ENCODE results near the gene SPACA4. TPM values are rescaled to one million over a fixed set of nuclear protein-coding genes. Genes with fewer than 3 reads are reported as not detected.
"Not testable (repeated sequence)": the region's sequence is repeated elsewhere in the genome, so short reads cannot be mapped to it uniquely, and the experiment has no call there.

The SPACA4 gene
- total RNA-seq, 1 donor from 2014 or later: under 0.01 TPM

DNA sequence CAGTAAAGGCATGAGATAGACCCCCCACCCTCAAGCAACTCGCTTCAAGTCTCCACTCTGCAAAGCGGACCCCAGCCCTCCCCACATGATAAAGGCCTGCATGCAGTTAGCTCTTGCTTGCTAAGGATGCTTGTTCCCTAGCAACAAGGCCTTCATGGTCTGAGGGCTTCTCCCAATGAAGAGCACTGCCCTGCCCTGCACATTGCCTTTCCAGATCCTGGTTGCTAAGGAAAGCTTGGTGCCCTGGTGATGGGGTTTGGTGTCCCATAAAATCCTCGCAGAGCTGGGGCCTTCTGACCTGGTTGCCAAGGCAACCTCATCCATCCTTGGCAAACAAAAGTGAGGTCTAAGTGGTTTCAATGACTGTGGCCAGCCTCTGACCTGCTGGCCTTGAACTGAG, 24.7 kb downstream of the SPACA4 start:
- H3K36me3 ChIP-seq (ENCODE audit: control insufficient read depth, insufficient read depth, low read length): peaks cover 7% of the 10 kb centered on the region
- no peak for FAIRE-seq
- TF ChIP-seq, protein P1, sequence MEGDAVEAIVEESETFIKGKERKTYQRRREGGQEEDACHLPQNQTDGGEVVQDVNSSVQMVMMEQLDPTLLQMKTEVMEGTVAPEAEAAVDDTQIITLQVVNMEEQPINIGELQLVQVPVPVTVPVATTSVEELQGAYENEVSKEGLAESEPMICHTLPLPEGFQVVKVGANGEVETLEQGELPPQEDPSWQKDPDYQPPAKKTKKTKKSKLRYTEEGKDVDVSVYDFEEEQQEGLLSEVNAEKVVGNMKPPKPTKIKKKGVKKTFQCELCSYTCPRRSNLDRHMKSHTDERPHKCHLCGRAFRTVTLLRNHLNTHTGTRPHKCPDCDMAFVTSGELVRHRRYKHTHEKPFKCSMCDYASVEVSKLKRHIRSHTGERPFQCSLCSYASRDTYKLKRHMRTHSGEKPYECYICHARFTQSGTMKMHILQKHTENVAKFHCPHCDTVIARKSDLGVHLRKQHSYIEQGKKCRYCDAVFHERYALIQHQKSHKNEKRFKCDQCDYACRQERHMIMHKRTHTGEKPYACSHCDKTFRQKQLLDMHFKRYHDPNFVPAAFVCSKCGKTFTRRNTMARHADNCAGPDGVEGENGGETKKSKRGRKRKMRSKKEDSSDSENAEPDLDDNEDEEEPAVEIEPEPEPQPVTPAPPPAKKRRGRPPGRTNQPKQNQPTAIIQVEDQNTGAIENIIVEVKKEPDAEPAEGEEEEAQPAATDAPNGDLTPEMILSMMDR (IDR thresholded peaks at IDR 0.05; ENCODE audit: insufficient read depth, low read length, severe bottlenecking): no peak

DNA sequence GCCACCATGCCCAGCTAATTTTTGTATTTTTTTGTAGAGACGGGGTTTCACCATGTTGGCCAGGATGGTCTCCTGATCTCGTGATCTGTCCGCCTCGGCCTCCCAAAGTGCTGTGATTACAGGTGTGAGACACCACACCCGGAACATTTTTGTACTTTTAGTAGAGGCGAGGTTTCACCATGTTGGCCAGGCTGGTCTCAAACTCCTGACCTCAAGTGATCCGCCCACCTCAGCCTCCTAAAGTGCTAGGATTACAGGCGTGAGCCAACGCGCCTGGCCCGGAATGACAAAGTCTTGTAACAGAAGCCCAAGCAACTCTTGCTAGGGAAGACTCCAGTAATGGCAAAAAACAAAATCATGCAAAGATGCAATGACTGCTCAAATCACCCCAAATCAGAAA, 25.7 kb downstream of the SPACA4 start:
- DNase-seq (ENCODE audit: low read depth): not testable (repeated sequence)

More for the DNA sequence above, 24.7 kb downstream of the SPACA4 start:
- no peaks in the 10 kb centered on the region for H3K27me3 ChIP-seq (ENCODE audit: control insufficient read depth, insufficient read depth, low read length)
- DNase-seq (ENCODE audit: low read depth): no peak
- H3K4me3 ChIP-seq (ENCODE audit: low read depth, low read length): no peak overlapping the region

DNA sequence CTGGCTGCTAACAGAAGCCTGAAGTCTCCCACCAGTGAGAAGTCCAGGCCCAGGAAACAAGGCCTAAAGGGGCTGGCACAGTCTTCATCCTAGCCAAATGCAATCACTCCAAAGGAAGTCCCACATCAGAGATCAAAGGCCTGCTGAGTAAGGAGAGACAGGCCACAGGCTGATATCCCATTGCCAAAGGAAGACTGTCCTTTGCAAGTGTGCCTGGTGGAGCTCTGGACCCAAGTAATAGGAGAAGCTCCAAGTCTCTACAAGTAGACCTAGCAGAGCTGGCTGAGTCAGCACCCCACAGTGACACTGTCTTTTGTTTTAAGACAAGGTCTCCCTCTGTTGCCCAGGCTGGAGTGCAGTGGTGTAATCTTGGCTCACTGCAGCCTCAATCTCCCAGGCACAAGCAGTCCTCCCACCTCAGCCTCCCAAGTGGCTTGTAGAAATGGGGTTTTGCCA, 26.2 kb downstream of the SPACA4 start:
- H3K27me3 ChIP-seq (ENCODE audit: control insufficient read depth, insufficient read depth, low read length): no peaks in the 10 kb centered on the region
- TF ChIP-seq, protein P1 (IDR thresholded peaks at IDR 0.05; ENCODE audit: insufficient read depth, low read length, severe bottlenecking): peak; percentile 5
- DNase-seq (ENCODE audit: low read depth) (peak; percentile 84), FAIRE-seq (peak; percentile 91)
- no peak overlapping the region for H3K4me3 ChIP-seq (ENCODE audit: low read depth, low read length)
- H3K36me3 ChIP-seq (ENCODE audit: control insufficient read depth, insufficient read depth, low read length): peaks cover 7% of the 10 kb centered on the region

More for the DNA sequence above, 25.7 kb downstream of the SPACA4 start:
- not testable (repeated sequence) for H3K4me3 ChIP-seq (ENCODE audit: low read depth, low read length); H3K27me3 ChIP-seq (ENCODE audit: control insufficient read depth, insufficient read depth, low read length); H3K36me3 ChIP-seq (ENCODE audit: control insufficient read depth, insufficient read depth, low read length); FAIRE-seq

DNA sequence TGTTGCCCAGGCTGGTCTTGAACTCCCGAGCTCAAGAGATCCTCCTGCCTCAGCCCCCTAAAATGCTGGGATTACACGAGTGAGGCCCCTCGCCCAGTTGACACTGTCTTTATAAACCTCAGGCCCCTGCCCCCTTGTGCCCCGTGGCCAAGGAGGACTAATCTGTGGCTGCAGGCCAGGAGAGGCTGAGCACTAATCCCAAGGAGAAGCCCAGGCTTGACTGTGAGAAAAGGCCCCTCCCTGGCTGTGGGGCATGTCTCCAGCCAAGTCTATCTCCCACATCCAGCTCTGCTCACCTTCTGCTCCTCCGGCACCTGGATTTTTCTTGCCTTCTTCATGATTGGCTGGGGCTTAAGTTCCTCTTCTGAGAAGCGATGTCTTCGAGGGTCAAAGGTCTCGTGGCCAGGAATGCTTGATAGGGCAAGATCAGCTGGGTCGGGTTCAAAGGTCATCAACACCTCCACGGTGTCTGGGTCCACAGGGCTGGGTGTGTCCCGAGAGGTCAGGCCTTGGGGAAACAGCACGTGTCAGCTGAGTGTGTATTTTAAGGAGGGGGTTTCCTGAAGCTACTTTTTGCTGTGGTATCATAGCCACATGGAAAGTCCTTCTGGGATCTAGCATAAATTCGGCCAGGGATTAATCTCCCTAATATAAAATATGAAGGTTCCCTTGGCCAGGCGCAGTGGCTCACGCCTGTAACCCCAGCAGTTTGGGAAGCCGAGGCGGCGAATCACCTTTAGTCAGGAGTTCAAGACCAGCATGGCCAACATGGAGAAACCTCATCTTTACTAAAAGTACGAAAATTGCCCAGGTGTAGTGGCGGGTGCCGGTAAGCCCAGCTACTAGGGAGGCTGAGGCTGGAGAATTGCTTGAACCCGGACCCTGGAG, 26.9 kb downstream of the SPACA4 start:
- H3K4me3 ChIP-seq (ENCODE audit: low read depth, low read length): no peak overlapping the region
- FAIRE-seq (no peak), DNase-seq (ENCODE audit: low read depth) (peak; percentile 40)
- TF ChIP-seq, protein P1 (IDR thresholded peaks at IDR 0.05; ENCODE audit: insufficient read depth, low read length, severe bottlenecking): no peak
- H3K27me3 ChIP-seq (ENCODE audit: control insufficient read depth, insufficient read depth, low read length): no peaks in the 10 kb centered on the region
- peaks cover 7% of the 10 kb centered on the region for H3K36me3 ChIP-seq (ENCODE audit: control insufficient read depth, insufficient read depth, low read length)

DNA sequence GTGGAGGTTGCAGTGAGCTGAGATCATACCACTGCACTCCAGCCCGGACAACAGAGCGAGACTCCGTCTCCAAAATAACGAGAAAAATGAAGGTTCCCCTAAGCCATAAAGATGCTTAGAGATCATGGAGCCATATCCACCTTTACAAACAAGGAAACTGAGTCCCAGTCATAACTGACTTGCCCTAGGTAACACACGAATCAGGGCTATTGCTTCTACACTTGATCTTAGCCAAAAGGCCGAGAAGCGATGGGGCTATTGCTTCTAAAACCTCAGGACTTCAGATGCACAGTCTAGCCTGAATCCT, 27.4 kb downstream of the SPACA4 start:
- Histone ChIP-seq H3K27me3 (ENCODE audit: control insufficient read depth, insufficient read depth, low read length) (no peaks in the 10 kb centered on the region), H3K4me3 (ENCODE audit: low read depth, low read length) (no peak overlapping the region), H3K36me3 (ENCODE audit: control insufficient read depth, insufficient read depth, low read length) (peaks cover 7% of the 10 kb centered on the region)
- no peak for DNase-seq (ENCODE audit: low read depth)
- no peak for FAIRE-seq
- TF ChIP-seq, protein P1 (IDR thresholded peaks at IDR 0.05; ENCODE audit: insufficient read depth, low read length, severe bottlenecking): no peak

DNA sequence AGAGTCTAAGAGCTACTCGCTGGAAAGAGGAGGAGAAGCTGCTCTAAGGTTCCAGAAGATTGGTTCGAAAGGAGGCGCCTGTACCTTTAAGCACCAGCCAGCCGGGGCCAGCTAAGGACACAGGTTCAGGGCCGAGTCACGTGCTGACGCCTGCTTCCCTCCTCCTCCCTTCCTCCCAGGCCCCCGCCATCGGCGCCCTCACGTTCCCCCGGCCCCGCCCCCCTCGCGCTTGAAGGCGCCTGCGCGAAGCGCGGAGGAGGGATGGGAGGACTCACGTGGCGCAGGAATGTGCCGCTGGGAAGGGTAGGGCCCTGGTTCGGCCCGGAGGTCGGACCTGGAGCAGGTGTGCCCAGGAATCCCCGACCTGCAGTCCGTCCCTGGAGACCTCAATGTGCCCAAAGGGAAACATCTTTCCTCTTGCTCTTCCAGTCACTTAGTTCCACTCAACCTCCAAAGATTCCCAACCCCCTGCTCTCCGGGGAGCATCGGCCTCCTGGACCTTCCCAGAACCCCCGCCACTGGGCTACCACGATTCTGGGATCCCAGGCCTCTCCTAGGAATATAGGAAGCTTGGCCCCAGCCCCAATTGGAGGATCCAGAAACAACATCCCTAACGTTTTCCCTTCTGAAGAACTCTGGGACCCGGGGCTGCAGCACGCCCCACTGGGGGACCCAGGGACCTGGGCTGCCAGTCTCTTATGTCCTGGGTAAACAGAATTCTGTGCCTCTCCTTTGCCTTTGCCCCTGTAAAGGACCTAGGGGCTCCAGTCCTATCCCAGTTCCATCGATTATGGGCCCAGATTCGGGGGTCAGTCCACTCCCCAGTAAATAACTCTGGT, 28.1 kb downstream of the SPACA4 start:
- TF ChIP-seq, protein P1 (IDR thresholded peaks at IDR 0.05; ENCODE audit: insufficient read depth, low read length, severe bottlenecking): no peak
- Histone ChIP-seq H3K4me3 (ENCODE audit: low read depth, low read length) (peak overlapping the region; percentile 58), H3K27me3 (ENCODE audit: control insufficient read depth, insufficient read depth, low read length) (no peaks in the 10 kb centered on the region), H3K36me3 (ENCODE audit: control insufficient read depth, insufficient read depth, low read length) (peaks cover 7% of the 10 kb centered on the region)
- FAIRE-seq (no peak), DNase-seq (ENCODE audit: low read depth) (peak; percentile 80)

Measured in bronchial epithelial cell (primary cell).